ENCODE measurements around the gene MLPH. TPM values are rescaled to one million over a fixed set of nuclear protein-coding genes. Genes with fewer than 3 reads are reported as not detected.

MLPH gene
- total and polyA plus RNA-seq, 9 of the 15 experiments (the other 6 are each of a cell fraction or from before 2014, with no cell fraction given) = 0.22 TPM; not detected in 8

- Histone ChIP-seq H4K20me1 (replicated peaks; ENCODE audit: control insufficient read depth, insufficient read depth, low read length) (no peaks in the 10 kb centered on the region), H3K9me1 (ENCODE audit: control insufficient read depth, insufficient read depth, low read length) (no peaks in the 10 kb centered on the region), H3K27me3 (ENCODE audit: control insufficient read depth in 2 of 2, insufficient read depth in 2 of 2, low read length in 2 of 2) (peaks cover 13 to 58% of the 10 kb centered on the region in 2 experiments), H2AFZ (ENCODE audit: low read depth, low read length) (no peak overlapping the region), H3K9me3 (replicated peaks; ENCODE audit: control insufficient read depth, insufficient read depth, low read depth, low read length) (no peaks in the 10 kb centered on the region), H3K27ac (ENCODE audit: extremely low read depth, low read depth, low read length) (no peak overlapping the region), H3K9ac (ENCODE audit: insufficient read depth in 1 of 2, low read depth in 2 of 2, low read length in 2 of 2) (no peak overlapping the region), H3K36me3 (ENCODE audit: control insufficient read depth, insufficient read depth, low read length) (no peaks in the 10 kb centered on the region), H3K4me1 (replicated peaks in 1 of 2; ENCODE audit: control insufficient read depth in 2 of 2, insufficient read depth in 2 of 2, low read length in 2 of 2) (no peaks in the 10 kb centered on the region), H3K79me2 (ENCODE audit: control insufficient read depth, insufficient read depth, low read length) (no peaks in the 10 kb centered on the region), H3K4me2 (ENCODE audit: insufficient read depth, low read length) (no peak overlapping the region), H3K4me3 (no peak overlapping the region)
- in situ Hi-C loops (cut with MboI) = no loop called here
- ChIA-PET POLR2A (interaction anchor here (0.6 kb wide), 1 partner anchor 1769 kb away, joined by 3 read pairs; no protein-coding TSS in a partner anchor), CTCF (ENCODE audit: low intra/inter-chr PET ratio) (no interaction called here)
- DNase-seq (ENCODE audit: extremely low read depth in 1 of 4, low spot score in 3 of 4) (no peak), ATAC-seq (no peak), FAIRE-seq (no peak)
- intact Hi-C loops (cut with micrococcal nuclease) = no loop called here
- under 1% methylated on average over 14 of the region's 15 CpGs for WGBS (ENCODE audit: insufficient coverage, low coverage, missing lambda C conversion rate)
- BruUV-seq (replicated peaks) = no TSS peak
- TF ChIP-seq HNRNPL (IDR thresholded peaks at IDR 0.05; ENCODE audit: low read depth, low read length) = no peak
- no peak for TF ChIP-seq HNRNPLL (IDR thresholded peaks at IDR 0.05; ENCODE audit: low read depth, low read length, poor library complexity, severe bottlenecking)
- TF ChIP-seq IRF9 (tag; IDR thresholded peaks at IDR 0.05) = no peak
- TF ChIP-seq PRPF4 (IDR thresholded peaks at IDR 0.05; ENCODE audit: insufficient read depth, low read depth, low read length, poor library complexity, severe bottlenecking) = no peak
- no peak for TF ChIP-seq UBTF (IDR thresholded peaks at IDR 0.05; ENCODE audit: borderline replicate concordance in 1 of 2, low read depth in 2 of 2, low read length in 2 of 2)
- TF ChIP-seq FOXJ3 (CRISPR knock-in tag; IDR thresholded peaks at IDR 0.05) = no peak
- TF ChIP-seq CREB3L1 (IDR thresholded peaks at IDR 0.05; ENCODE audit: borderline replicate concordance, low read depth) = no peak
- TF ChIP-seq EHMT2 (IDR thresholded peaks at IDR 0.05) = no peak
- no peak for TF ChIP-seq COPS2 (conservative IDR thresholded peaks at IDR 0.05)
These were observed 116.8 kb downstream of the MLPH start for GRCh38 chr2:237603718-237604362.

All from K562 (cell line).